ENCODE measurements around the gene TMEM156. TPM values are rescaled to one million over a fixed set of nuclear protein-coding genes. Genes with fewer than 3 reads are reported as not detected.

TMEM156 gene
- total RNA-seq, 4 donors from 2014 or later = 0.70 to 14.9 (median 0.94) TPM; not detected in 1

GRCh38 chr4:39054497-39054896 lies 22.3 kb upstream of the TMEM156 start:
- H3K9me3 ChIP-seq = no peaks in the 10 kb centered on the region

GRCh38 chr4:39053983-39054382 lies 21.8 kb upstream of the TMEM156 start:
- Histone ChIP-seq H3K4me3 (no peak overlapping the region), H3K27me3 (no peaks in the 10 kb centered on the region), H3K36me3 (no peaks in the 10 kb centered on the region), H3K4me1 (no peaks in the 10 kb centered on the region), H3K9me3 (no peaks in the 10 kb centered on the region), H3K27ac (no peak overlapping the region)
- DNase-seq = no peak
- TF ChIP-seq, protein P1, sequence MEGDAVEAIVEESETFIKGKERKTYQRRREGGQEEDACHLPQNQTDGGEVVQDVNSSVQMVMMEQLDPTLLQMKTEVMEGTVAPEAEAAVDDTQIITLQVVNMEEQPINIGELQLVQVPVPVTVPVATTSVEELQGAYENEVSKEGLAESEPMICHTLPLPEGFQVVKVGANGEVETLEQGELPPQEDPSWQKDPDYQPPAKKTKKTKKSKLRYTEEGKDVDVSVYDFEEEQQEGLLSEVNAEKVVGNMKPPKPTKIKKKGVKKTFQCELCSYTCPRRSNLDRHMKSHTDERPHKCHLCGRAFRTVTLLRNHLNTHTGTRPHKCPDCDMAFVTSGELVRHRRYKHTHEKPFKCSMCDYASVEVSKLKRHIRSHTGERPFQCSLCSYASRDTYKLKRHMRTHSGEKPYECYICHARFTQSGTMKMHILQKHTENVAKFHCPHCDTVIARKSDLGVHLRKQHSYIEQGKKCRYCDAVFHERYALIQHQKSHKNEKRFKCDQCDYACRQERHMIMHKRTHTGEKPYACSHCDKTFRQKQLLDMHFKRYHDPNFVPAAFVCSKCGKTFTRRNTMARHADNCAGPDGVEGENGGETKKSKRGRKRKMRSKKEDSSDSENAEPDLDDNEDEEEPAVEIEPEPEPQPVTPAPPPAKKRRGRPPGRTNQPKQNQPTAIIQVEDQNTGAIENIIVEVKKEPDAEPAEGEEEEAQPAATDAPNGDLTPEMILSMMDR (IDR thresholded peaks at IDR 0.05) = no peak
- TF ChIP-seq POLR2A (IDR thresholded peaks at IDR 0.05) = no peak

More at GRCh38 chr4:39054497-39054896, 22.3 kb upstream of the TMEM156 start:
- TF ChIP-seq POLR2A (IDR thresholded peaks at IDR 0.05) = no peak
- TF ChIP-seq, protein P1 (IDR thresholded peaks at IDR 0.05) = no peak
- Histone ChIP-seq H3K27ac (no peak overlapping the region), H3K36me3 (no peaks in the 10 kb centered on the region), H3K27me3 (no peaks in the 10 kb centered on the region), H3K4me1 (no peaks in the 10 kb centered on the region), H3K4me3 (no peak overlapping the region)
- DNase-seq = no peak

DNA sequence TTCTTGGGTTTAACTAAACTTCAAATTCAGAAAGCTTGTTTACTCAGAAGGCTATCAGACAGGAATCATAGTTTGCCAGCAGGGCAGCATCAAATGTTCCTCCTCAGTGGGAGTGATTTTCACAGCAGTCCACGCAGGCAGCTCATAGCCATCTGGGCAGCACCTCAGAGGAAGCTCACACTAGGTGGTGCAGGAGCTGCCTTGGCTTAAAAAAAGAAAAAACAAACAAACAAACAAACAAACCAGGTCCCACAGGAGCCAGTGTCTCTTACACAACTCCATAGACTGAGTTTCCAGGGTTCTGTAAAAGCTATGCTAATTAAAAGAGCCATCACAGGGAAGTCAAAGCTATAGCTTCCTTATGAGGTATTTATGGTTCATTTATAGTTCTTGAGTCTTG lies 19.3 kb upstream of the TMEM156 start:
- no peak for DNase-seq
- Histone ChIP-seq H3K9me3 (no peaks in the 10 kb centered on the region), H3K4me3 (no peak overlapping the region), H3K36me3 (no peaks in the 10 kb centered on the region), H3K27ac (no peak overlapping the region), H3K27me3 (no peaks in the 10 kb centered on the region), H3K4me1 (no peaks in the 10 kb centered on the region)
- TF ChIP-seq, protein P1 (IDR thresholded peaks at IDR 0.05) = no peak
- TF ChIP-seq POLR2A (IDR thresholded peaks at IDR 0.05) = no peak

DNA sequence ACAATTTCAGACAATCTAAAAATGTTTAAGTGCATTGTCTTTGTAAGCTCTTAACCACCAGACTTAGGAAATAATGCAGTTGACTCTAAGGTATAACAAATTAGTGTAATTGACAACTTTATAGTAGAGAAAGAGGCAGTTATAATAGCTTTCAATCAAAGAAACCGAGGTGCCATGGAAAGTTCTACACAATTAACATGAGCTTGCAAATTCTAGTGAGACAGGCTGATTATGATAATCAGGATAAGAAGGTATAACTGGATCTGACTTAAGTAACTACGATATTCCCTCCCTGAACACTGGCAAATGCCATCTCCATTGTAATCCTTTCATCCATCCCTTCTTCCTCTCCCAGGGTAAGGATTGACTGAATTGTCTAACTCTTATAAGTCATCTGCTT lies 18.4 kb upstream of the TMEM156 start:
- H3K4me1 ChIP-seq = no peaks in the 10 kb centered on the region
- H3K4me3 ChIP-seq = no peak overlapping the region
- no peak for TF ChIP-seq POLR2A (IDR thresholded peaks at IDR 0.05)
- TF ChIP-seq, protein P1 (IDR thresholded peaks at IDR 0.05) = no peak
- H3K36me3 ChIP-seq = no peaks in the 10 kb centered on the region
- H3K27ac ChIP-seq = no peak overlapping the region
- no peak for DNase-seq
- no peaks in the 10 kb centered on the region for H3K27me3 ChIP-seq
- H3K9me3 ChIP-seq = no peaks in the 10 kb centered on the region

- Histone ChIP-seq H3K36me3 (no peaks in the 10 kb centered on the region), H3K27ac (peak overlapping the region in 2 of 4 donors; percentile 17 to 27), H3K4me3 (no peak overlapping the region), H3K9me3 (no peaks in the 10 kb centered on the region), H3K4me1 (peaks cover 0 to 5% (median 0%) of the 10 kb centered on the region in 4 donors), H3K27me3 (no peaks in the 10 kb centered on the region)
- no peak for TF ChIP-seq POLR2A (IDR thresholded peaks at IDR 0.05)
- TF ChIP-seq, protein P1 (IDR thresholded peaks at IDR 0.05) = no peak
- no peak for DNase-seq
Measured at GRCh38 chr4:39048311-39048710, 16.1 kb upstream of the TMEM156 start.

DNA sequence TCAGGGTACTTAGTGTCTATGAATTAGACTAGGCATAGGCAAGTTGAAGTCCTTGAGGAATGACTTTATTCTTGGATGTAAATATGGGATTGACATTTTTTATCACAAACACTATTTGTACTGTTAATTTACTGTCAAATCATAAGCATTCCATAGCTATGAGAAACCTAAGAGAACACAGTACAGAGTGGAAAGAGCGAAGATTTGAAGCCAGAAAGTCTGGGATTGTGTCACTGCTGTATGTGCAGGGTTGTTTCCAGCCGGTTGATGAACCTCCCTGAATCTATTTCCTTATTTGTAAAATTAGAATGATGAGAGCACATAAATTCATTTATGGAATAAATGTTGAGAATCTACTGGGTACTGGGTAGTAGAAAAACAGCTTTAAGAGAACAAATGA lies 15.5 kb upstream of the TMEM156 start:
- TF ChIP-seq, protein P1 (IDR thresholded peaks at IDR 0.05) = no peak
- TF ChIP-seq POLR2A (IDR thresholded peaks at IDR 0.05) = no peak
- H3K36me3 ChIP-seq = no peaks in the 10 kb centered on the region
- no peaks in the 10 kb centered on the region for H3K27me3 ChIP-seq
- H3K4me3 ChIP-seq = no peak overlapping the region
- H3K27ac ChIP-seq = peak overlapping the region in 1 of 4 donors; percentile 27
- H3K4me1 ChIP-seq = peaks cover 0 to 5% (median 0%) of the 10 kb centered on the region in 4 donors
- no peaks in the 10 kb centered on the region for H3K9me3 ChIP-seq
- DNase-seq = no peak

Measured in Peyer's patch (tissue), 4 donors.